COR-L47 (cell line): ENCODE results near the gene DSG4.

Source experiments
- DNase-seq: peaks from one replicate; lab custom pipeline; 2025; lab: John Stamatoyannopoulos, UW

Gene DSG4

DNA sequence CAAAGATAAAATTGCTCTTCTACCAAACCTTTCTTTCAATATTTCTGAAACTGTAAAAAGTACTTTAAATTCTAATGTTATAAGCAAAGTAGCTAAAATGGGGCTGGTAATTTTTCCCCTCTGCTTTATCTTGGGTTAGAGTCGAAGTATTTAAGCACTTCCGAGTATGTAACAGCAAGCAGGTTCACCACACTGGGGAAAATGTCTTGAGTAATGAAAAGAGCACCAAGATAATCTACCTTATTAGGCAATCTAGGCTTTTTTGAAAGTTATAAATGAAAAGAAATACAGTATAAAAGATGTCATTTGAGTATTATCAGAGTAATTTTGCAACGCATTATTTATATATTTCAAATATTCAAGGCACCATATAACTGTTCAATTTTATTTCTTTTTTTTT lies 70.3 kb downstream of the DSG4 start:
- DNase-seq, result no peak

- DNase-seq, result no peak
Observed at GRCh38 chr18:31447530-31448191, 71.1 kb downstream of the DSG4 start, which contains the start of gene DSG3. TSS of gene DSG3 (plus strand) at chr18:31447741. CDS start at chr18:31447878, 137 bp downstream.

GRCh38 chr18:31450409-31450808 lies 73.8 kb downstream of the DSG4 start:
- no peak for DNase-seq

DNA sequence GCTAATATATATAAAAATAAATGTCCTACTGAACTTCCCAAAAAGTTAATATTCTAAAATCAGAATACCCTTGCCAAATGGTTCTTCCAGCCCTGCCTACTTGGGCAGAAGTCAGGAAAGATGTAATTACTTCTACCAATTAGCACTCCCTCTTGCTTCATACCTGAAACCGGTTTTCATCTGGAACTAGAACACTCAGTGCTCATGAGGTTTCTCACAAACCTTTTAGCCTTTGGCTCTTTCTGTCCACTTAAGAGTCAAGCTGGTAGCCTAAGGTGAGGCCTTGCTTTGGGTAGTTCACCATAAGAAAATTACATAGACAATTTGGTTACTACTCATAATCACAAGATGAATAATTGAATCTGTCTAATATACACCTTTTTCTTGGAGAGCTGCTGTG lies 75.0 kb downstream of the DSG4 start:
- no peak for DNase-seq

GRCh38 chr18:31454066-31454708 lies 77.6 kb downstream of the DSG4 start:
- no peak for DNase-seq
